HepG2 (cell line): ENCODE data around the gene VPS54. TPM values are rescaled to one million over a fixed set of nuclear protein-coding genes. Genes with fewer than 3 reads are reported as not detected.

Source experiments
- ATAC-seq: fragments of 200-7000 bp; cut with Tn5 transposase; 3 replicates; pipeline ENCODE4 v1.9.1; 2020; ENCODE audit warnings: mild to moderate bottlenecking, moderate library complexity
- BruUV-seq: library from RNA; stranded (reverse); fragments of 400-500 nt; replicated peaks from 2 replicates; lab custom pipeline; 2021; lab: Mats Ljungman, UMichigan
- CTCF ChIA-PET: fragments of 300-600 bp; formaldehyde crosslinking; extraction: SDS; loops from one replicate; lab custom pipeline; 2021; ENCODE audit warnings: low total read pairs, inconsistent platforms, low intra/inter-chr PET ratio; lab: Yijun Ruan, JAX
- POLR2A ChIA-PET: fragments of 350-600 bp; sonication (Branson Sonifier 250); formaldehyde crosslinking; loops from one replicate; lab custom pipeline; 2020; ENCODE audit warnings: antibody characterized with exemption, inconsistent platforms; lab: Yijun Ruan, JAX
- DNase-seq: peaks from one replicate; pipeline ENCODE4 v3.0.0-alpha.2; 2015; ENCODE audit warnings: low spot score
- FAIRE-seq: peaks from 3 replicates; lab custom pipeline; 2011; peaks lifted over from hg19 to GRCh38; lab: Jason Lieb, UNC
- H2AFZ ChIP-seq: one replicate; pipeline ENCODE4 v1.6.1; 2011; ENCODE audit warnings: low read length, inconsistent platforms
- H3K27ac ChIP-seq: fragments of 300-600 bp; 3 replicates; pipeline ENCODE4 v1.8.0; 2011; ENCODE audit warnings: mixed run types, mild to moderate bottlenecking, mixed read lengths, low read length, inconsistent platforms; ENCODE audit not compliant: insufficient read depth; ENCODE audit errors: extremely low read length
- H3K27me3 ChIP-seq, 2 experiments: fragments of 200-600 bp in 1 of 2; 2 replicates in 1 of 2; 3 replicates in 1 of 2; pipeline versions ENCODE4 v1.6.0 to v1.8.0; 2011; ENCODE audit warnings: low read length in 2 of 2, mild to moderate bottlenecking in 2 of 2, moderate library complexity in 2 of 2, inconsistent platforms in 1 of 2; ENCODE audit not compliant: insufficient read depth in 2 of 2, control insufficient read depth in 1 of 2
- H3K36me3 ChIP-seq, 2 experiments: fragments of 200-600 bp in 1 of 2; replicated peaks in 1 of 2; 2 replicates in 1 of 2; 3 replicates in 1 of 2; pipeline versions ENCODE4 v1.5.1 to v1.8.0; 2011; ENCODE audit warnings: low read length in 2 of 2, inconsistent platforms in 1 of 2; ENCODE audit not compliant: insufficient read depth in 2 of 2, control insufficient read depth in 1 of 2
- H3K4me1 ChIP-seq: 2 replicates; pipeline ENCODE4 v1.5.1; 2012; ENCODE audit warnings: low read length, inconsistent platforms; ENCODE audit not compliant: insufficient read depth
- H3K4me2 ChIP-seq: 2 replicates; pipeline ENCODE4 v1.6.0; 2011; ENCODE audit warnings: low read depth, low read length, inconsistent platforms
- H3K4me3 ChIP-seq, 3 experiments: fragments of 200-600 bp in 1 of 3; sonication (generic), shearing (Covaris generic) in 1 of 3; replicated peaks in 1 of 3; 2 replicates each; pipeline ENCODE4 v1.5.1; 2011 to 2016; ENCODE audit warnings: low read length in 3 of 3, inconsistent platforms in 2 of 3, low read depth in 2 of 3, mild to moderate bottlenecking in 2 of 3, control low read depth in 1 of 3, mixed read lengths in 1 of 3; ENCODE audit not compliant: insufficient read depth in 1 of 3
- H3K79me2 ChIP-seq: one replicate; pipeline ENCODE4 v1.6.1; 2011; ENCODE audit warnings: low read length, inconsistent platforms; ENCODE audit not compliant: insufficient read depth
- H3K9ac ChIP-seq: 2 replicates; pipeline ENCODE4 v1.6.0; 2011; ENCODE audit warnings: mild to moderate bottlenecking, low read depth, low read length, inconsistent platforms; ENCODE audit not compliant: insufficient read depth
- H3K9me3 ChIP-seq: 2 replicates; pipeline ENCODE4 v1.5.1; 2012; ENCODE audit warnings: mild to moderate bottlenecking, low read length
- H4K20me1 ChIP-seq: 2 replicates; pipeline ENCODE4 v1.6.0; 2011; ENCODE audit warnings: inconsistent platforms, mild to moderate bottlenecking, low read length, moderate library complexity; ENCODE audit not compliant: insufficient read depth
- CCDC6 ChIP-seq: sonication (generic); formaldehyde crosslinking; IDR thresholded peaks from 2 replicates; pipeline ENCODE4 v1.8.1; 2022; ENCODE audit warnings: mild to moderate bottlenecking, missing genetic modification reagents, moderate library complexity
- HMGA1 ChIP-seq: sonication (generic); formaldehyde crosslinking; conservative IDR thresholded peaks from 2 replicates; pipeline ENCODE4 v1.4.0; 2020; ENCODE audit warnings: missing genetic modification reagents
- TMF1 ChIP-seq: sonication (generic); formaldehyde crosslinking; IDR thresholded peaks from 2 replicates; pipeline ENCODE4 v1.8.1; 2022; ENCODE audit warnings: low read depth, missing genetic modification reagents
- YEATS2 ChIP-seq: sonication (generic); formaldehyde crosslinking; IDR thresholded peaks from 2 replicates; pipeline ENCODE4 v1.4.0; 2020; ENCODE audit warnings: missing genetic modification reagents, borderline replicate concordance
- ZNF121 ChIP-seq: sonication (generic); formaldehyde crosslinking; IDR thresholded peaks from 2 replicates; pipeline ENCODE4 v1.5.0; 2020; ENCODE audit warnings: mild to moderate bottlenecking, missing genetic modification reagents
- ZNF468 ChIP-seq: sonication (generic); formaldehyde crosslinking; IDR thresholded peaks from 2 replicates; pipeline ENCODE4 v1.8.0; 2022; ENCODE audit warnings: mild to moderate bottlenecking, moderate library complexity, missing genetic modification reagents
- ZNF556 ChIP-seq: sonication (generic); formaldehyde crosslinking; IDR thresholded peaks from 2 replicates; pipeline ENCODE4 v1.4.0; 2020; ENCODE audit warnings: mild to moderate bottlenecking, missing genetic modification reagents, borderline replicate concordance
- whole genome bisulfite sequencing: methylation state at CpG from one replicate; pipeline ENCODE4 v1.1.6; 2017; ENCODE audit warnings: low lambda C conversion rate; 5-methylcytosine and 5-hydroxymethylcytosine counted together
- in situ Hi-C: cut with HindIII; loops from 2 replicates; pipeline ENCODE4 v1.10.0; 2017; ENCODE audit warnings: low pct_unique_long_range_greater_than_20kb; ENCODE audit not compliant: extremely low pct_ligation_motif_present
- intact Hi-C: fragments of 100-400 bp; cut with micrococcal nuclease; formaldehyde crosslinking; loops from one replicate; pipeline ENCODE4 v1.10.0; 2022; ENCODE audit not compliant: unreplicated experiment
- polyA plus RNA-seq, 8 experiments: library from polyadenylated mRNA; depleted of rRNA in 3 of 8; stranded (reverse) in 7 of 8; unstranded in 1 of 8; fragments of >200 nt; fragmentation: Illumina TruSeq in 4 of 8; extraction: Trizol in 4 of 8; gene quantifications; 2 replicates each; pipeline versions ENCODE4 v1.2.1 to v1.2.3, GENCODE V29; 2011 to 2016; ENCODE audit warnings: low read depth in 4 of 8, missing spikeins in 1 of 8, mixed read lengths in 1 of 8; ENCODE audit not compliant: insufficient read depth in 1 of 8
- total RNA-seq, 5 experiments: library from RNA; depleted of rRNA; stranded (reverse); fragments of >200 nt; fragmentation: Illumina TruSeq; extraction: Trizol; gene quantifications; 2 replicates each; pipeline ENCODE4 v1.2.3, GENCODE V29; 2016; ENCODE audit warnings: low read depth in 1 of 5

The VPS54 gene
- total and polyA plus RNA-seq, 2 of the 13 experiments (the other 11 are each of a cell fraction or from before 2014, with no cell fraction given): 64.7 to 77.5 TPM

DNA sequence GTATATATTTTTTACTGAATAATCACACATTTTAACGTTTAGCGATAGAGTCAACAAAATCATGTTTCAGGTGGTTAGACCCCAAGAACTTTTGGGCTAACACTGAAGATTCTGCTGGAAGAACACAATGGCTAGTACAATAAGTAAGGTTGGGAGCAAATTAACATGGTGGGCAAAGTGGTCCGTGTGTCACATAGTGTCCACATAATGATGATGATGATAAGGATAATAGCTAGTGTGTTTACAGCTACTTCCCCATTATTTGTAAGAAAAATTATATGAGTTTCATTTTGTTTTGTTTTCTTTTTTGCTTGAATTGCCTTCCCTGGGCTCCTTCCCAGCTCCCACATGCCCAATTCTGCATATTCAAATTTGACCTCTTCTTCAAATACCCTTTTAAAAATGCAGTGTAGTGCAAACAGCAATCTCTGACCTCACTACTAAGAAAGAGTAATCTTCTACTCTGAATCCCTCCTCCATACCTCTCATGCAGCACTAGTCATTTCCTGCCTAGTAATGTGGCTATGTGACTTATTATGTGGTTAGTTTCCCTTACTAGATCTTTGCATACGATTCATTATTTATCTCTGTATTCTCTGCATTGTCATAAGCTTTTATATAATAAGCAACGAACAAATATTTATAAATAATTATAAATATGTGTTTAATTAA is 16.9 kb upstream of the VPS54 start:
- CTCF ChIA-PET: no interaction called here
- TF ChIP-seq ZNF468 (CRISPR knock-in tag): no peak
- TF ChIP-seq HMGA1 (CRISPR knock-in tag): no peak
- no peak for TF ChIP-seq CCDC6 (CRISPR knock-in tag)
- no peak for TF ChIP-seq TMF1 (CRISPR knock-in tag)
- no peak for TF ChIP-seq ZNF121 (CRISPR knock-in tag)

GRCh38 chr2:64035072-64035942 is 16.1 kb upstream of the VPS54 start:
- POLR2A ChIA-PET: no interaction called here
- TF ChIP-seq ZNF556 (CRISPR knock-in tag) (no peak), YEATS2 (CRISPR knock-in tag) (no peak)
- TF ChIP-seq, all 625 proteins: peak for 0

More for the DNA sequence above, 16.9 kb upstream of the VPS54 start:
- WGBS: 78% methylated on average over 5 of the region's 5 CpGs
- Histone ChIP-seq H3K4me2 (no peak overlapping the region), H3K9me3 (no peaks in the 10 kb centered on the region), H4K20me1 (no peaks in the 10 kb centered on the region), H3K27me3 (no peaks in the 10 kb centered on the region), H3K9ac (no peak overlapping the region), H3K27ac (no peak overlapping the region), H3K4me1 (peaks cover 7% of the 10 kb centered on the region; the same call in 1 of the 2 replicates), H3K36me3 (no peaks in the 10 kb centered on the region), H2AFZ (no peak overlapping the region), H3K4me3 (no peak overlapping the region), H3K79me2 (no peaks in the 10 kb centered on the region)
- FAIRE-seq: no peak
- POLR2A ChIA-PET: no interaction called here
- no peak for ATAC-seq
- in situ Hi-C loops (no loop called here), intact Hi-C loops (no loop called here)
- BruUV-seq: no TSS peak
- no peak for DNase-seq

More at GRCh38 chr2:64035072-64035942, 16.1 kb upstream of the VPS54 start:
- Histone ChIP-seq H3K27me3 (no peaks in the 10 kb centered on the region), H3K27ac (no peak overlapping the region), H2AFZ (peak overlapping the region; percentile 50), H3K4me1 (peaks cover 7% of the 10 kb centered on the region; the same call in 1 of the 2 replicates), H4K20me1 (no peaks in the 10 kb centered on the region), H3K79me2 (no peaks in the 10 kb centered on the region), H3K4me2 (no peak overlapping the region), H3K9me3 (no peaks in the 10 kb centered on the region), H3K4me3 (no peak overlapping the region), H3K36me3 (no peaks in the 10 kb centered on the region), H3K9ac (no peak overlapping the region)
- DNase-seq (no peak), ATAC-seq (no peak), FAIRE-seq (no peak)
- WGBS: 83% methylated on average over 4 of the region's 4 CpGs
- CTCF ChIA-PET: no interaction called here
- in situ Hi-C loops (no loop called here), intact Hi-C loops (no loop called here)
- BruUV-seq: no TSS peak
